Mesenchymal stem cell (in vitro differentiated cells and primary cell): ENCODE measurements around the gene GMPR.

Experiments
- DNase-seq: peaks from one replicate; pipeline ENCODE4 v3.0.0-alpha.2; 2013
- H2AFZ ChIP-seq: one replicate; pipeline ENCODE4 v1.6.1; 2013; ENCODE audit warnings: low read depth, mild to moderate bottlenecking, control low read depth, inconsistent platforms, low read length, moderate library complexity
- H2AK5ac ChIP-seq: 2 replicates; pipeline ENCODE4 v1.6.1; 2013; ENCODE audit warnings: low read length, moderate library complexity, mild to moderate bottlenecking, inconsistent platforms; ENCODE audit not compliant: severe bottlenecking
- H2BK120ac ChIP-seq: one replicate; pipeline ENCODE4 v1.6.1; 2013; ENCODE audit warnings: low read depth, mild to moderate bottlenecking, inconsistent platforms, low read length, moderate library complexity
- H2BK12ac ChIP-seq, 2 experiments: one replicate each; pipeline ENCODE4 v1.6.1; 2013; ENCODE audit warnings: inconsistent platforms in 2 of 2, low read length in 2 of 2, mild to moderate bottlenecking in 2 of 2, moderate library complexity in 2 of 2, control low read depth in 1 of 2
- H2BK15ac ChIP-seq: one replicate; pipeline ENCODE4 v1.6.1; 2013; ENCODE audit warnings: mild to moderate bottlenecking, low read depth, inconsistent platforms; ENCODE audit not compliant: poor library complexity, severe bottlenecking
- H2BK5ac ChIP-seq: 2 replicates; pipeline ENCODE4 v1.6.1; 2013; ENCODE audit warnings: low read depth, mild to moderate bottlenecking, low read length, control low read depth, inconsistent platforms; ENCODE audit not compliant: poor library complexity, severe bottlenecking
- H3K14ac ChIP-seq, 2 experiments: one replicate each; pipeline ENCODE4 v1.6.1; 2013; ENCODE audit warnings: inconsistent platforms in 2 of 2, low read length in 2 of 2, control low read depth in 1 of 2, mild to moderate bottlenecking in 1 of 2, moderate library complexity in 1 of 2
- H3K18ac ChIP-seq, 2 experiments: one replicate each; pipeline ENCODE4 v1.6.1; 2013; ENCODE audit warnings: inconsistent platforms in 2 of 2, low read length in 2 of 2, control low read depth in 1 of 2, low read depth in 1 of 2, mild to moderate bottlenecking in 1 of 2
- H3K23ac ChIP-seq, 2 experiments: one replicate each; pipeline ENCODE4 v1.6.1; 2013; ENCODE audit warnings: inconsistent platforms in 2 of 2, low read length in 2 of 2, mild to moderate bottlenecking in 2 of 2, moderate library complexity in 2 of 2, control low read depth in 1 of 2
- H3K27ac ChIP-seq: 2 replicates; pipeline ENCODE4 v1.5.1; 2013; ENCODE audit warnings: mild to moderate bottlenecking, moderate library complexity, low read length, control low read depth, inconsistent platforms; ENCODE audit not compliant: poor library complexity, severe bottlenecking
- H3K27me3 ChIP-seq, 2 experiments: 2 replicates each; pipeline versions ENCODE4 v1.6.1 to v1.7.0; 2013; ENCODE audit warnings: low read length in 2 of 2, mild to moderate bottlenecking in 2 of 2, moderate library complexity in 2 of 2, control low read depth in 1 of 2, inconsistent platforms in 1 of 2; ENCODE audit not compliant: control insufficient read depth in 1 of 2, insufficient read depth in 1 of 2
- H3K36me3 ChIP-seq, 2 experiments: 2 replicates each; pipeline versions ENCODE4 v1.6.1 to v1.7.0; 2013; ENCODE audit warnings: low read length in 2 of 2, control low read depth in 1 of 2, inconsistent platforms in 1 of 2, low read depth in 1 of 2, mild to moderate bottlenecking in 1 of 2; ENCODE audit not compliant: insufficient read depth in 2 of 2, control insufficient read depth in 1 of 2
- H3K4ac ChIP-seq, 2 experiments: one replicate each; pipeline ENCODE4 v1.6.1; 2013; ENCODE audit warnings: inconsistent platforms in 2 of 2, low read length in 2 of 2, mild to moderate bottlenecking in 2 of 2, moderate library complexity in 2 of 2, control low read depth in 1 of 2, low read depth in 1 of 2
- H3K4me1 ChIP-seq: 2 replicates; pipeline ENCODE4 v1.6.1; 2013; ENCODE audit warnings: low read depth, low read length, control low read depth; ENCODE audit not compliant: control insufficient read depth, insufficient read depth
- H3K4me2 ChIP-seq: 2 replicates; pipeline ENCODE4 v1.6.1; 2013; ENCODE audit warnings: low read length, mild to moderate bottlenecking, inconsistent platforms; ENCODE audit not compliant: poor library complexity, severe bottlenecking
- H3K4me3 ChIP-seq, 2 experiments: 2 replicates each; pipeline versions ENCODE4 v1.5.1 to v1.7.0; 2013; ENCODE audit warnings: low read length in 2 of 2, mild to moderate bottlenecking in 2 of 2, control low read depth in 1 of 2, low read depth in 1 of 2; ENCODE audit not compliant: insufficient read depth in 1 of 2
- H3K79me1 ChIP-seq: replicated peaks from 2 replicates; pipeline ENCODE4 v1.6.1; 2013; ENCODE audit warnings: mild to moderate bottlenecking, control low read depth, low read length, inconsistent platforms; ENCODE audit not compliant: poor library complexity, severe bottlenecking
- H3K9ac ChIP-seq: 2 replicates; pipeline ENCODE4 v1.7.0; 2013; ENCODE audit warnings: mild to moderate bottlenecking, low read length, moderate library complexity
- H3K9me3 ChIP-seq: 2 replicates; pipeline ENCODE4 v1.7.0; 2013; ENCODE audit warnings: mild to moderate bottlenecking, low read length; ENCODE audit not compliant: control insufficient read depth
- H4K8ac ChIP-seq: one replicate; pipeline ENCODE4 v1.6.1; 2013; ENCODE audit warnings: inconsistent platforms, mild to moderate bottlenecking, low read length, moderate library complexity
- H4K91ac ChIP-seq: one replicate; pipeline ENCODE4 v1.6.1; 2013; ENCODE audit warnings: mild to moderate bottlenecking, low read length, inconsistent platforms
- WGBS: methylation state at CpG from one replicate; pipeline ENCODE4 v1.1.7; 2013; ENCODE audit warnings: mixed read lengths; 5-methylcytosine and 5-hydroxymethylcytosine counted together

GMPR gene

GRCh38 chr6:16326971-16327776 is 88.8 kb downstream of the GMPR start:
- Histone ChIP-seq H3K27me3 (no peaks in the 10 kb centered on the region), H2BK12ac (no peak overlapping the region)
- 97% methylated on average over 42 of the region's 43 CpGs for WGBS

GRCh38 chr6:16327777-16328325 is 89.5 kb downstream of the GMPR start:
- no peak overlapping the region for H3K14ac ChIP-seq
- H3K4me2 ChIP-seq = no peak overlapping the region
- no peak overlapping the region for H2BK12ac ChIP-seq
- DNase-seq = no peak
- WGBS = 97% methylated on average over 34 of the region's 34 CpGs
- no peak overlapping the region for H4K8ac ChIP-seq
- H2BK5ac ChIP-seq = no peak overlapping the region
- H2BK15ac ChIP-seq = no peak overlapping the region
- peaks cover 13% of the 10 kb centered on the region for H3K4me1 ChIP-seq
- H3K9me3 ChIP-seq = no peaks in the 10 kb centered on the region
- no peak overlapping the region for H3K18ac ChIP-seq
- no peak overlapping the region for H3K4me3 ChIP-seq
- no peak overlapping the region for H3K23ac ChIP-seq
- no peak overlapping the region for H3K4ac ChIP-seq
- no peak overlapping the region for H2AK5ac ChIP-seq
- H4K91ac ChIP-seq = no peak overlapping the region
- no peak overlapping the region for H2AFZ ChIP-seq
- H3K9ac ChIP-seq = no peak overlapping the region
- peaks cover 17 to 20% of the 10 kb centered on the region in 2 experiments for H3K36me3 ChIP-seq
- no peak overlapping the region for H3K27ac ChIP-seq
- H3K27me3 ChIP-seq = no peaks in the 10 kb centered on the region
- no peak overlapping the region for H2BK120ac ChIP-seq
- peaks cover 7% of the 10 kb centered on the region for H3K79me1 ChIP-seq

More at GRCh38 chr6:16326971-16327776, 88.8 kb downstream of the GMPR start:
- H2BK5ac ChIP-seq = no peak overlapping the region
- H3K4me2 ChIP-seq = no peak overlapping the region
- H2BK15ac ChIP-seq = no peak overlapping the region
- DNase-seq = no peak
- H2AK5ac ChIP-seq = no peak overlapping the region
- peaks cover 18% of the 10 kb centered on the region for H3K4me1 ChIP-seq
- peaks cover 17 to 20% of the 10 kb centered on the region in 2 experiments for H3K36me3 ChIP-seq
- no peak overlapping the region for H4K91ac ChIP-seq
- H2AFZ ChIP-seq = no peak overlapping the region
- H3K27ac ChIP-seq = no peak overlapping the region
- no peak overlapping the region for H3K14ac ChIP-seq
- H3K23ac ChIP-seq = no peak overlapping the region
- H3K18ac ChIP-seq = no peak overlapping the region
- H3K79me1 ChIP-seq = peaks cover 7% of the 10 kb centered on the region
- no peak overlapping the region for H3K4me3 ChIP-seq
- no peak overlapping the region for H4K8ac ChIP-seq
- H3K9me3 ChIP-seq = no peaks in the 10 kb centered on the region
- no peak overlapping the region for H3K9ac ChIP-seq
- no peak overlapping the region for H2BK120ac ChIP-seq
- no peak overlapping the region for H3K4ac ChIP-seq

GRCh38 chr6:16329233-16329632 is 90.8 kb downstream of the GMPR start:
- 87% methylated on average over 6 of the region's 6 CpGs for WGBS
- no peak overlapping the region for H4K8ac ChIP-seq
- no peaks in the 10 kb centered on the region for H3K27me3 ChIP-seq
- peaks cover 17 to 20% of the 10 kb centered on the region in 2 experiments for H3K36me3 ChIP-seq
- no peak overlapping the region for H3K4me3 ChIP-seq
- no peak overlapping the region for H2BK12ac ChIP-seq
- H3K4me2 ChIP-seq = no peak overlapping the region
- H2BK5ac ChIP-seq = no peak overlapping the region
- no peaks in the 10 kb centered on the region for H3K9me3 ChIP-seq
- no peak overlapping the region for H3K14ac ChIP-seq
- H2AK5ac ChIP-seq = no peak overlapping the region
- no peak for DNase-seq
- no peak overlapping the region for H2BK15ac ChIP-seq
- no peak overlapping the region for H4K91ac ChIP-seq
- no peak overlapping the region for H3K4ac ChIP-seq
- H3K18ac ChIP-seq = no peak overlapping the region
- no peak overlapping the region for H3K9ac ChIP-seq
- peaks cover 11% of the 10 kb centered on the region for H3K4me1 ChIP-seq
- H2BK120ac ChIP-seq = no peak overlapping the region
- no peak overlapping the region for H2AFZ ChIP-seq
- H3K27ac ChIP-seq = no peak overlapping the region
- H3K23ac ChIP-seq = no peak overlapping the region
- peaks cover 4% of the 10 kb centered on the region for H3K79me1 ChIP-seq

GRCh38 chr6:16331384-16332174 is 93.2 kb downstream of the GMPR start:
- H4K8ac ChIP-seq = no peak overlapping the region
- H2BK15ac ChIP-seq = no peak overlapping the region
- H3K4me1 ChIP-seq = peaks cover 13% of the 10 kb centered on the region
- H2AFZ ChIP-seq = no peak overlapping the region
- H2BK120ac ChIP-seq = no peak overlapping the region
- peaks cover 4 to 15% of the 10 kb centered on the region in 2 experiments for H3K36me3 ChIP-seq
- H3K4me2 ChIP-seq = no peak overlapping the region
- WGBS = 14% methylated on average over 9 of the region's 11 CpGs
- no peak overlapping the region for H2BK5ac ChIP-seq
- H3K9me3 ChIP-seq = no peaks in the 10 kb centered on the region
- H3K4me3 ChIP-seq = peak overlapping the region in 1 of 2 experiments; percentile 28
- H3K18ac ChIP-seq = peak overlapping the region in 1 of 2 experiments; percentile 37
- no peak overlapping the region for H3K23ac ChIP-seq
- no peak overlapping the region for H2AK5ac ChIP-seq
- no peaks in the 10 kb centered on the region for H3K27me3 ChIP-seq
- H2BK12ac ChIP-seq = peak overlapping the region in 1 of 2 experiments; percentile 47
- peak overlapping the region; percentile 73 for H3K9ac ChIP-seq
- peaks cover 7% of the 10 kb centered on the region for H3K79me1 ChIP-seq
- H3K27ac ChIP-seq = no peak overlapping the region
- no peak overlapping the region for H3K14ac ChIP-seq
- DNase-seq = peak; percentile 88
- no peak overlapping the region for H3K4ac ChIP-seq
- H4K91ac ChIP-seq = no peak overlapping the region
